Right cardiac atrium (tissue), 5 donors: ENCODE measurements around the gene RHAG. TPM values are rescaled to one million over a fixed set of nuclear protein-coding genes. Genes with fewer than 3 reads are reported as not detected.
"Not testable (repeated sequence)": the region's sequence is repeated elsewhere in the genome, so short reads cannot be mapped to it uniquely, and the experiment has no call there.

Source experiments
- ATAC-seq, 2 donors: fragments of 200-7000 bp; cut with Tn5 transposase; one replicate each; pipeline versions ENCODE4 v1.8.0 to v1.9.1; 2020; ENCODE audit warnings: moderate library complexity in 2 of 2, mild to moderate bottlenecking in 1 of 2
- DNase-seq, 3 donors: peaks; one replicate each; pipeline ENCODE4 v3.0.0-alpha.2; 2020
- H3K27ac ChIP-seq: one replicate; pipeline ENCODE4 v1.5.1; 2013; ENCODE audit warnings: mild to moderate bottlenecking, low read length, control low read depth, moderate library complexity
- H3K27me3 ChIP-seq: one replicate; pipeline ENCODE4 v1.6.1; 2013; ENCODE audit not compliant: control insufficient read depth, insufficient read depth
- H3K4me1 ChIP-seq: one replicate; pipeline ENCODE4 v1.6.1; 2013; ENCODE audit warnings: low read length; ENCODE audit not compliant: control insufficient read depth, insufficient read depth
- H3K4me3 ChIP-seq: one replicate; pipeline ENCODE4 v1.5.1; 2013; ENCODE audit warnings: low read length, control low read depth
- H3K9me3 ChIP-seq: one replicate; pipeline ENCODE4 v1.6.1; 2013; ENCODE audit warnings: low read length; ENCODE audit not compliant: control insufficient read depth
- WGBS: extraction: QIAGEN DNeasy Blood & Tissue Kit; methylation state at CpG from one replicate; pipeline ENCODE4 v1.1.7; 2013; 5-methylcytosine and 5-hydroxymethylcytosine counted together
- intact Hi-C, 4 donors: fragments of 100-400 bp; cut with DNase I; formaldehyde crosslinking; loops; one replicate each; pipeline versions ENCODE4 v1.11.0 to v1.14.0; 2022 to 2023
- long read RNA-seq, 4 donors: library from polyadenylated mRNA; unstranded; transcript quantifications; one replicate each; pipeline ENCODE4 v2.0.0, GENCODE V29; 2020 to 2021
- polyA plus RNA-seq: library from polyadenylated mRNA; stranded (reverse); fragments of 200-250 nt; gene quantifications from one replicate; pipeline ENCODE4 v1.2.3, GENCODE V29; 2013
- total RNA-seq, 4 donors: library from RNA; stranded (reverse); fragmentation: NEBNext Ultra II Directional; extraction: Animal tissue kit (Norgen Biotek cat#: 25700); gene quantifications; one replicate each; pipeline ENCODE4 v1.2.1, GENCODE V29; 2021
- donor health status: healthy with polysubstance abuse.
- donor health status: DM: no; HTN: yes; CAD: no.
- donor health status: DM: no; HTN: no; CAD: no.
- donor health status: DM: no; HTN: yes; CAD: no; lungs with severe emphysema.
- donor health status: DM: yes; HTN: yes; CAD: no.

RHAG gene
- total RNA-seq (1 to 10 TPM; 1.3 to 2.3 (median 1.5) TPM), polyA plus RNA-seq (2.8 TPM)
- long read RNA-seq, donor 1: 0 reads
- long read RNA-seq, donor 2, partial matches to known transcripts: 0 of 2 reads
- long read RNA-seq, donor 2, other reads (novel, unspliced or antisense): 1 of 2 reads
- long read RNA-seq, donor 3, transcript RHAG-202 (10 exons, 1,957 nt): major isoform, 5 of 5 reads
- long read RNA-seq, donor 3, partial matches to known transcripts: 0 of 5 reads
- long read RNA-seq, donor 3, other reads (novel, unspliced or antisense): 0 of 5 reads
- long read RNA-seq, donor 4: 0 reads

GRCh38 chr6:49636713-49637349, at the start of gene RHAG:
TSS of gene RHAG (minus strand) at chr6:49636839. CDS start at chr6:49636812, 27 bp downstream.
- 59% methylated on average over 3 of the region's 3 CpGs for WGBS
- intact Hi-C loops: loop anchor here in 1 of 4 donors (10.0 kb wide), 1 partner anchor 208 kb away; no protein-coding TSS in a partner anchor
- no peaks in the 10 kb centered on the region for H3K27me3 ChIP-seq
- H3K9me3 ChIP-seq: no peaks in the 10 kb centered on the region
- no peak for ATAC-seq
- H3K4me1 ChIP-seq: no peaks in the 10 kb centered on the region
- H3K27ac ChIP-seq: no peak within 1 kb of the TSS
- H3K4me3 ChIP-seq: no peak within 1 kb of the TSS
- no peak for DNase-seq

- Histone ChIP-seq H3K27ac (no peak overlapping the region), H3K4me1 (no peaks in the 10 kb centered on the region), H3K9me3 (no peaks in the 10 kb centered on the region), H3K27me3 (no peaks in the 10 kb centered on the region), H3K4me3 (no peak overlapping the region)
- no peak for DNase-seq
- no peak for ATAC-seq
- 61% methylated on average over 4 of the region's 4 CpGs for WGBS
- intact Hi-C loops: no loop called here
Measured at GRCh38 chr6:49676671-49677281, 40.1 kb upstream of the RHAG start.

- Histone ChIP-seq H3K27me3 (no peaks in the 10 kb centered on the region), H3K4me3 (no peak overlapping the region), H3K4me1 (no peaks in the 10 kb centered on the region), H3K9me3 (no peaks in the 10 kb centered on the region), H3K27ac (no peak overlapping the region)
- DNase-seq (no peak), ATAC-seq (no peak)
- 72% methylated on average over 1 of the region's 1 CpG for WGBS
- intact Hi-C loops: no loop called here
Measured at GRCh38 chr6:49675816-49676215, 39.2 kb upstream of the RHAG start.

- no peaks in the 10 kb centered on the region for H3K27me3 ChIP-seq
- no peak for ATAC-seq
- intact Hi-C loops: no loop called here
- no peak overlapping the region for H3K4me3 ChIP-seq
- no peak for DNase-seq
- no peaks in the 10 kb centered on the region for H3K9me3 ChIP-seq
- H3K4me1 ChIP-seq: no peaks in the 10 kb centered on the region
- H3K27ac ChIP-seq: no peak overlapping the region
Measured at GRCh38 chr6:49668083-49668511, 31.5 kb upstream of the RHAG start.

GRCh38 chr6:49666930-49667757, 30.5 kb upstream of the RHAG start:
- WGBS: 47% methylated on average over 5 of the region's 5 CpGs
- no peaks in the 10 kb centered on the region for H3K27me3 ChIP-seq
- intact Hi-C loops: no loop called here
- no peaks in the 10 kb centered on the region for H3K4me1 ChIP-seq
- DNase-seq: no peak
- H3K27ac ChIP-seq: no peak overlapping the region
- no peak overlapping the region for H3K4me3 ChIP-seq
- no peaks in the 10 kb centered on the region for H3K9me3 ChIP-seq
- no peak for ATAC-seq

- H3K4me3 ChIP-seq: no peak overlapping the region
- no peak for ATAC-seq
- WGBS: 75% methylated on average over 1 of the region's 1 CpG
- no peak for DNase-seq
- no peak overlapping the region for H3K27ac ChIP-seq
- intact Hi-C loops: no loop called here
- H3K4me1 ChIP-seq: no peaks in the 10 kb centered on the region
- no peaks in the 10 kb centered on the region for H3K9me3 ChIP-seq
- no peaks in the 10 kb centered on the region for H3K27me3 ChIP-seq
Measured at GRCh38 chr6:49666480-49666879, 29.8 kb upstream of the RHAG start.

GRCh38 chr6:49664817-49665216, 28.2 kb upstream of the RHAG start:
- ATAC-seq (no peak), DNase-seq (no peak)
- H3K9me3 ChIP-seq: no peaks in the 10 kb centered on the region
- H3K27ac ChIP-seq: no peak overlapping the region
- 68% methylated on average over 3 of the region's 3 CpGs for WGBS
- intact Hi-C loops: no loop called here
- H3K4me3 ChIP-seq: no peak overlapping the region
- no peaks in the 10 kb centered on the region for H3K4me1 ChIP-seq
- H3K27me3 ChIP-seq: no peaks in the 10 kb centered on the region

GRCh38 chr6:49664054-49664453, 27.4 kb upstream of the RHAG start:
- H3K27ac ChIP-seq, ATAC-seq, H3K27me3 ChIP-seq, H3K9me3 ChIP-seq, H3K4me1 ChIP-seq, H3K4me3 ChIP-seq, DNase-seq, intact Hi-C loops: not testable (repeated sequence)
- WGBS: 93% methylated on average over 1 of the region's 1 CpG

- Histone ChIP-seq H3K27ac (no peak overlapping the region), H3K4me3 (no peak overlapping the region), H3K4me1 (no peaks in the 10 kb centered on the region), H3K9me3 (no peaks in the 10 kb centered on the region), H3K27me3 (no peaks in the 10 kb centered on the region)
- ATAC-seq (no peak), DNase-seq (no peak)
- intact Hi-C loops: no loop called here
- WGBS: 41% methylated on average over 1 of the region's 1 CpG
Measured at GRCh38 chr6:49662892-49663261, 26.2 kb upstream of the RHAG start.

GRCh38 chr6:49662231-49662891, 25.7 kb upstream of the RHAG start:
- ATAC-seq (no peak), DNase-seq (no peak)
- no peak overlapping the region for H3K27ac ChIP-seq
- no peaks in the 10 kb centered on the region for H3K9me3 ChIP-seq
- no peaks in the 10 kb centered on the region for H3K4me1 ChIP-seq
- intact Hi-C loops: no loop called here
- H3K4me3 ChIP-seq: no peak overlapping the region
- H3K27me3 ChIP-seq: no peaks in the 10 kb centered on the region
- WGBS: 75% methylated on average over 1 of the region's 1 CpG
